Measurements from ENCODE around the gene IMMT. TPM values are rescaled to one million over a fixed set of nuclear protein-coding genes. Genes with fewer than 3 reads are reported as not detected.
A peak's percentile ranks its signal among the peaks of the same experiment; 100 is the strongest.

IMMT gene
- polyA plus RNA-seq, 1 donor (not counting 4 experiments of a cell fraction or from before 2014, with no cell fraction given) = 91.5 TPM

- no peak for DNase-seq (ENCODE audit: low read depth, low spot score)
- Histone ChIP-seq H3K27me3 (ENCODE audit: control insufficient read depth, extremely low read depth, insufficient read depth, low read length) (no peaks in the 10 kb centered on the region), H3K36me3 (ENCODE audit: control insufficient read depth in 2 of 2, extremely low read depth in 1 of 2, insufficient read depth in 2 of 2, low read length in 2 of 2) (peaks cover 0 to 1% of the 10 kb centered on the region in 2 experiments), H3K79me2 (ENCODE audit: control insufficient read depth, insufficient read depth, low read length) (peaks cover 53% of the 10 kb centered on the region), H3K9me1 (ENCODE audit: control insufficient read depth, extremely low read depth, insufficient read depth, low read length) (no peaks in the 10 kb centered on the region), H3K27ac (ENCODE audit: control insufficient read depth, insufficient read depth, low read length) (peak overlapping the region; percentile 92), H3K4me1 (ENCODE audit: control insufficient read depth, extremely low read depth, insufficient read depth, low read length) (peaks cover 15% of the 10 kb centered on the region), H4K20me1 (ENCODE audit: control insufficient read depth, extremely low read depth, insufficient read depth, low read length) (peaks cover 7% of the 10 kb centered on the region), H3K9ac (ENCODE audit: control insufficient read depth, extremely low read depth, insufficient read depth, low read length) (peak overlapping the region; percentile 96), H3K4me3 (ENCODE audit: control insufficient read depth in 2 of 3, extremely low read depth in 1 of 3, insufficient read depth in 2 of 3, low read depth in 1 of 3, low read length in 3 of 3) (peak overlapping the region; percentile 77 to 82 (median 79)), H3K4me2 (ENCODE audit: control insufficient read depth, extremely low read depth, insufficient read depth, low read depth, low read length) (peak overlapping the region; percentile 85), H2AFZ (ENCODE audit: control insufficient read depth, low read length) (peak overlapping the region; percentile 79), H3K9me3 (ENCODE audit: control insufficient read depth, low read depth, low read length) (no peaks in the 10 kb centered on the region)
- TF ChIP-seq, protein P1, sequence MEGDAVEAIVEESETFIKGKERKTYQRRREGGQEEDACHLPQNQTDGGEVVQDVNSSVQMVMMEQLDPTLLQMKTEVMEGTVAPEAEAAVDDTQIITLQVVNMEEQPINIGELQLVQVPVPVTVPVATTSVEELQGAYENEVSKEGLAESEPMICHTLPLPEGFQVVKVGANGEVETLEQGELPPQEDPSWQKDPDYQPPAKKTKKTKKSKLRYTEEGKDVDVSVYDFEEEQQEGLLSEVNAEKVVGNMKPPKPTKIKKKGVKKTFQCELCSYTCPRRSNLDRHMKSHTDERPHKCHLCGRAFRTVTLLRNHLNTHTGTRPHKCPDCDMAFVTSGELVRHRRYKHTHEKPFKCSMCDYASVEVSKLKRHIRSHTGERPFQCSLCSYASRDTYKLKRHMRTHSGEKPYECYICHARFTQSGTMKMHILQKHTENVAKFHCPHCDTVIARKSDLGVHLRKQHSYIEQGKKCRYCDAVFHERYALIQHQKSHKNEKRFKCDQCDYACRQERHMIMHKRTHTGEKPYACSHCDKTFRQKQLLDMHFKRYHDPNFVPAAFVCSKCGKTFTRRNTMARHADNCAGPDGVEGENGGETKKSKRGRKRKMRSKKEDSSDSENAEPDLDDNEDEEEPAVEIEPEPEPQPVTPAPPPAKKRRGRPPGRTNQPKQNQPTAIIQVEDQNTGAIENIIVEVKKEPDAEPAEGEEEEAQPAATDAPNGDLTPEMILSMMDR (optimal IDR thresholded peaks at IDR 0.05 in 1 of 3, IDR thresholded peaks at IDR 0.05 in 1 of 3, conservative IDR thresholded peaks at IDR 0.05 in 1 of 3; ENCODE audit: extremely low read depth in 1 of 3, insufficient read depth in 2 of 3, low read length in 3 of 3) = no peak
- TF ChIP-seq EZH2 (IDR thresholded peaks at IDR 0.05; ENCODE audit: low read length) = no peak
- dilution Hi-C loops (cut with MboI; ENCODE audit: extremely low pct_ligation_motif_present, low sequenced_read_pairs) = no loop called here
- no peak for FAIRE-seq
Measured at GRCh38 chr2:86195808-86196387, 636 bp upstream of the IMMT start.

GRCh38 chr2:86194751-86195054, 559 bp downstream of the IMMT start:
- peaks cover 7% of the 10 kb centered on the region for H4K20me1 ChIP-seq (ENCODE audit: control insufficient read depth, extremely low read depth, insufficient read depth, low read length)
- dilution Hi-C loops (cut with MboI; ENCODE audit: extremely low pct_ligation_motif_present, low sequenced_read_pairs) = no loop called here
- peaks cover 15% of the 10 kb centered on the region for H3K4me1 ChIP-seq (ENCODE audit: control insufficient read depth, extremely low read depth, insufficient read depth, low read length)
- no peak for TF ChIP-seq EZH2 (IDR thresholded peaks at IDR 0.05; ENCODE audit: low read length)
- TF ChIP-seq, protein P1 (optimal IDR thresholded peaks at IDR 0.05 in 1 of 3, IDR thresholded peaks at IDR 0.05 in 1 of 3, conservative IDR thresholded peaks at IDR 0.05 in 1 of 3; ENCODE audit: extremely low read depth in 1 of 3, insufficient read depth in 2 of 3, low read length in 3 of 3) = no peak
- H3K79me2 ChIP-seq (ENCODE audit: control insufficient read depth, insufficient read depth, low read length) = peaks cover 55% of the 10 kb centered on the region
- peak overlapping the region; percentile 77 to 82 (median 79) for H3K4me3 ChIP-seq (ENCODE audit: control insufficient read depth in 2 of 3, extremely low read depth in 1 of 3, insufficient read depth in 2 of 3, low read depth in 1 of 3, low read length in 3 of 3)
- FAIRE-seq (no peak), DNase-seq (ENCODE audit: low read depth, low spot score) (no peak)
- no peaks in the 10 kb centered on the region for H3K9me3 ChIP-seq (ENCODE audit: control insufficient read depth, low read depth, low read length)
- H3K27me3 ChIP-seq (ENCODE audit: control insufficient read depth, extremely low read depth, insufficient read depth, low read length) = no peaks in the 10 kb centered on the region
- peaks cover 0 to 1% of the 10 kb centered on the region in 2 experiments for H3K36me3 ChIP-seq (ENCODE audit: control insufficient read depth in 2 of 2, extremely low read depth in 1 of 2, insufficient read depth in 2 of 2, low read length in 2 of 2)
- no peaks in the 10 kb centered on the region for H3K9me1 ChIP-seq (ENCODE audit: control insufficient read depth, extremely low read depth, insufficient read depth, low read length)
- H3K9ac ChIP-seq (ENCODE audit: control insufficient read depth, extremely low read depth, insufficient read depth, low read length) = peak overlapping the region; percentile 96
- H3K4me2 ChIP-seq (ENCODE audit: control insufficient read depth, extremely low read depth, insufficient read depth, low read depth, low read length) = peak overlapping the region; percentile 85
- H2AFZ ChIP-seq (ENCODE audit: control insufficient read depth, low read length) = no peak overlapping the region
- H3K27ac ChIP-seq (ENCODE audit: control insufficient read depth, insufficient read depth, low read length) = peak overlapping the region; percentile 92
